Osteocyte (in vitro differentiated cells): ENCODE data around the gene ZNF668. TPM values are rescaled to one million over a fixed set of nuclear protein-coding genes. Genes with fewer than 3 reads are reported as not detected.

Source experiments
- DNase-seq: peaks from one replicate; pipeline ENCODE4 v3.0.0; 2021; ENCODE audit warnings: mixed read lengths; ENCODE audit not compliant: unreplicated experiment; ENCODE audit errors: extremely low spot score
- H3K27ac Mint-ChIP-seq: one replicate; pipeline ENCODE4 v1.8.0; 2021; ENCODE audit warnings: mild to moderate bottlenecking, mixed read lengths; ENCODE audit not compliant: unreplicated experiment
- H3K27me3 Mint-ChIP-seq: one replicate; pipeline ENCODE4 v1.8.0; 2021; ENCODE audit warnings: mixed read lengths; ENCODE audit not compliant: unreplicated experiment
- H3K36me3 Mint-ChIP-seq: one replicate; pipeline ENCODE4 v1.8.0; 2021; ENCODE audit warnings: mixed read lengths; ENCODE audit not compliant: unreplicated experiment
- H3K4me1 Mint-ChIP-seq: one replicate; pipeline ENCODE4 v1.8.0; 2021; ENCODE audit warnings: mixed read lengths; ENCODE audit not compliant: unreplicated experiment
- H3K4me3 Mint-ChIP-seq: one replicate; pipeline ENCODE4 v1.8.0; 2021; ENCODE audit warnings: mild to moderate bottlenecking, moderate library complexity, mixed read lengths; ENCODE audit not compliant: unreplicated experiment
- H3K9me3 Mint-ChIP-seq: one replicate; pipeline ENCODE4 v1.8.0; 2021; ENCODE audit warnings: mixed read lengths; ENCODE audit not compliant: unreplicated experiment
- CTCF ChIP-seq: fragments of 200-600 bp; sonication (generic); IDR thresholded peaks from 2 replicates; pipeline ENCODE4 v1.5.0; 2021; ENCODE audit warnings: antibody characterized with exemption, mild to moderate bottlenecking, moderate library complexity
- total RNA-seq: library from RNA; stranded (reverse); gene quantifications from 2 replicates; pipeline ENCODE4 v1.2.1, GENCODE V29; 2021

ZNF668 gene
- total RNA-seq, 1 donor from 2014 or later: 13.2 TPM

DNA sequence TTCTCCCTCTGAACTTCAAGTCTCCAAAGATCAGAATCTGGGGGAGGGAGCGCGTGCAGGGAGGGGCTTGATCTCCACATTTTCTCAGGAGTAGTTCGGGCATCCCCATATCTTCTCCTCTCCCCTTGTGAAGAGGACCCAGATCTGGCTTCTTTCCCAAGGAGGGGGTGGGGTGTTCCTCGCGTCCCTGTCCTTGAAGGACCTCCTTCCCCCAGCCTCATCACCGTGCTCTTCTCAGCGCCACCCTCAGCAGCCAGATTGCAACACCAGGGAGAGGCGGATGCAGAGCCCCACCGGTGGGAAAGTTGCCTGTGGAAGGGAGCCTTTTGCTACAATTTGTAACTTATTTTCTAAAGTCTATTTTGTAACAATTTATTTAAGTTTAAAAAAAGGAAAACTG, 9.0 kb upstream of the ZNF668 start:
- no peaks in the 10 kb centered on the region for H3K27me3 Mint-ChIP-seq
- H3K27ac Mint-ChIP-seq: no peak overlapping the region
- TF ChIP-seq CTCF: no peak
- no peak for DNase-seq
- no peak overlapping the region for H3K4me3 Mint-ChIP-seq
- H3K4me1 Mint-ChIP-seq: peaks cover 2% of the 10 kb centered on the region
- H3K36me3 Mint-ChIP-seq: peaks cover 20% of the 10 kb centered on the region
- H3K9me3 Mint-ChIP-seq: no peaks in the 10 kb centered on the region

GRCh38 chr16:31082368-31083045, 8.5 kb upstream of the ZNF668 start:
- Mint-ChIP-seq H3K27ac (no peak overlapping the region), H3K27me3 (no peaks in the 10 kb centered on the region), H3K9me3 (no peaks in the 10 kb centered on the region), H3K36me3 (peaks cover 25% of the 10 kb centered on the region), H3K4me3 (no peak overlapping the region), H3K4me1 (peaks cover 2% of the 10 kb centered on the region)
- DNase-seq: no peak
- TF ChIP-seq CTCF: no peak

- no peak for TF ChIP-seq CTCF
- DNase-seq: no peak
Observed at GRCh38 chr16:31081428-31082351, 7.7 kb upstream of the ZNF668 start.

DNA sequence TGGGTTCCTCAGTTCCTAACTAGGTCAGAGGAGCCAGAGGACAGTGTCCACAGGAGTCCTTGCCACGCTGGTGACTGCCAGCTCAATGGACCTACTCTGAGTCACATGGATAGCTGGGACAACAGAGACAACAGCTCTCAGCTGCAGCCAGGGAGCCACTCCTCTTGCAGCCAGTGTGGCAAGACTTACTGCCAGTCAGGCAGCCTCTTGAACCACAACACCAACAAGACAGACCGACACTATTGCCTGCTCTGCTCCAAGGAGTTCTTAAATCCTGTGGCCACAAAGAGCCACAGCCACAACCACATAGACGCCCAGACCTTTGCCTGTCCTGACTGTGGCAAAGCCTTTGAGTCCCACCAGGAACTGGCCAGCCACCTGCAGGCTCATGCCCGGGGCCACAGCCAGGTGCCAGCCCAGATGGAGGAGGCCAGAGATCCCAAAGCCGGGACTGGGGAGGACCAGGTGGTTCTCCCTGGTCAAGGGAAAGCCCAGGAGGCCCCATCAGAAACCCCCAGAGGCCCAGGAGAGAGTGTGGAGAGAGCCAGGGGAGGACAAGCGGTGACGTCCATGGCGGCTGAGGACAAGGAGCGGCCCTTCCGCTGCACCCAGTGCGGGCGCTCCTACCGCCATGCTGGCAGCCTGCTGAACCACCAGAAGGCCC, 6.8 kb upstream of the ZNF668 start:
- Mint-ChIP-seq H3K4me3 (no peak overlapping the region), H3K27ac (no peak overlapping the region), H3K36me3 (peaks cover 25% of the 10 kb centered on the region), H3K9me3 (no peaks in the 10 kb centered on the region), H3K4me1 (peaks cover 2% of the 10 kb centered on the region), H3K27me3 (no peaks in the 10 kb centered on the region)
- no peak for DNase-seq
- TF ChIP-seq CTCF: no peak

More at GRCh38 chr16:31081428-31082351, 7.7 kb upstream of the ZNF668 start:
- Mint-ChIP-seq H3K27me3 (no peaks in the 10 kb centered on the region), H3K27ac (no peak overlapping the region), H3K36me3 (peaks cover 25% of the 10 kb centered on the region), H3K4me3 (no peak overlapping the region), H3K4me1 (peaks cover 2% of the 10 kb centered on the region), H3K9me3 (no peaks in the 10 kb centered on the region)
